K562 (cell line): ENCODE results near the gene TMEM234. TPM values are rescaled to one million over a fixed set of nuclear protein-coding genes. Genes with fewer than 3 reads are reported as not detected.

ENCODE experiments used
- NFRKB ChIP-seq: fragments of 450-650 bp; IDR thresholded peaks from 2 replicates; pipeline ENCODE4 v1.6.1; 2016; ENCODE audit warnings: low read depth
- NR2C2 ChIP-seq, 2 experiments: fragments of 200-800 bp in 1 of 2; sonication (Bioruptor generic) in 1 of 2; sonication (generic) in 1 of 2; formaldehyde crosslinking in 1 of 2; IDR thresholded peaks; 2 replicates each; pipeline versions ENCODE4 v1.6.1 to v1.8.0; 2016 to 2022; ENCODE audit warnings: mild to moderate bottlenecking in 1 of 2, missing compliant biosample characterization in 1 of 2, missing genetic modification characterization in 1 of 2, missing genetic modification reagents in 1 of 2
- SMAD4 ChIP-seq: fragments of 250-450 bp; sonication (Bioruptor Pico); conservative IDR thresholded peaks from 2 replicates; pipeline ENCODE4 v1.8.0; 2021; ENCODE audit warnings: inconsistent platforms, mild to moderate bottlenecking, moderate library complexity
- SMARCE1 ChIP-seq: fragments of 450-650 bp; IDR thresholded peaks from 2 replicates; pipeline ENCODE4 v1.7.1; 2016; ENCODE audit warnings: mild to moderate bottlenecking
- ZC3H4 ChIP-seq: sonication (generic); formaldehyde crosslinking; IDR thresholded peaks from 2 replicates; pipeline ENCODE4 v1.9.0; 2021; ENCODE audit warnings: missing genetic modification reagents, borderline replicate concordance
- ZNF175 ChIP-seq: fragments of 200-800 bp; sonication (Bioruptor generic); IDR thresholded peaks from 2 replicates; pipeline ENCODE4 v1.6.1; 2016; ENCODE audit warnings: low read depth, mild to moderate bottlenecking, missing genetic modification characterization, missing compliant biosample characterization
- ZNF263 ChIP-seq: sonication (generic); formaldehyde crosslinking; IDR thresholded peaks from 2 replicates; pipeline ENCODE4 v1.8.0; 2022; ENCODE audit warnings: mild to moderate bottlenecking, missing genetic modification reagents, borderline replicate concordance
- polyA plus RNA-seq, 8 experiments: library from polyadenylated mRNA; depleted of rRNA in 4 of 8; stranded (reverse) in 5 of 8; unstranded in 3 of 8; fragments of >200 nt; fragmentation: Nextera tagmentation in 2 of 8; fragmentation: Illumina TruSeq in 1 of 8; extraction: Ambion mirVana in 2 of 8; extraction: Trizol in 1 of 8; gene quantifications; 2 replicates each; pipeline versions ENCODE4 v1.2.1 to v1.2.3, GENCODE V29; 2011 to 2014; ENCODE audit warnings: inconsistent platforms in 1 of 8, missing spikeins in 1 of 8
- total RNA-seq, 7 experiments: library from RNA; depleted of rRNA in 6 of 7; stranded (reverse); fragments of >200 nt in 6 of 7; fragmentation: Illumina TruSeq in 2 of 7; extraction: Trizol in 2 of 7; gene quantifications; 2 replicates each; pipeline versions ENCODE4 v1.2.1 to v1.2.3, GENCODE V29; 2011 to 2021; ENCODE audit warnings: low replicate concordance in 1 of 7
- TF ChIP-seq, protein P1 (sequence below), 2 experiments: fragments of 450-650 bp; IDR thresholded peaks; 2 replicates each; pipeline ENCODE4 v1.6.1; 2016
- TF ChIP-seq, protein P2 (sequence below): sonication (generic); formaldehyde crosslinking; IDR thresholded peaks from 2 replicates; pipeline ENCODE4 v1.8.1; 2023; ENCODE audit warnings: mild to moderate bottlenecking, missing genetic modification reagents
- TF ChIP-seq, protein P3 (sequence below): fragments of 450-650 bp; IDR thresholded peaks from 2 replicates; pipeline ENCODE4 v1.6.1; 2016; ENCODE audit warnings: mild to moderate bottlenecking, moderate library complexity

Gene TMEM234
- total and polyA plus RNA-seq, 9 of the 15 experiments (the other 6 are each of a cell fraction or from before 2014, with no cell fraction given): 5.0 to 12.9 (median 7.6) TPM

DNA sequence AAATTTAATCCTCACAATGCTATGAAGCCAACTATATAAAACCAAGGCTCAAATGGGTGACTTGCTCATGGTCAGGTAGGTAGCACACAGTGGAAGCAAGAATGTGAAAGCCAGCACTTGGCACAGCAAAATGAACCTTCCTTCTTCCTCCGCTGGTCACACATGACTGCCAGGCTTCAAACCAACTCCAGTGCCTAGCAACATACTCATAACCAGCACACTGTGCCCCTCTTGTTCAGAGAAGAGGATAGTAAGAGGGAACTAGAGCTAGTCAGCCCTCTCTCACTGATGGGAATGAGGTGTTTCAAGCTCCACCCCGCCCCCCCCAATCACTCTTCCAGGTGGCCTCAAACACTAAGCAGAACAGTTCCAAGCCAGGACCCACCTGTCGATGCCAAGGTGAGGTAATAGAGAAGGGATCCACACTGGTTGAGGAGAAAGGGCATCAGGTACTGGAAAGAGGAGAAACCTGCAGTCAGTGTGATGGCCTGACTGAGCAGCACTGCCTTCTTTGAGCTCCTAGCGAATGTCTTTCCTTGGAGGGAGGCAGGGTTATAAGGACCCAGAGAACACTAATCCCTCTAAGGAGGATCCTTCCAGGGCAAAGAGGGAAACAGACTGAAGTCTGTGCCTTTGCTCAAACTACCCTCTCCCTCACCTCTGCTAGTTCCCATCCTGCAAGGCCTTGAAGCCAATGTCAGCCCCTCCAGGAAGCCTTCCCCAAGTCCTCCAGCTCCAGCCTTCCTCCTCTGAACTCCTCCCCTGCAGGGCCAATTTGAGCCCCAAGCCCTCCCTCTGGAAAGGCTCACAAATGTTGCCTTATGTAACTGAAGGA lies 1.2 kb downstream of the TMEM234 start (continued):
- TF ChIP-seq ZNF175 (CRISPR knock-in tag) (no peak), NR2C2 (CRISPR knock-in tag; IDR thresholded peaks at IDR 0.05) (0 out of 2 replicates have a peak, but pooled peaks have one; percentile 8), NR2C2 (tag; IDR thresholded peaks at IDR 0.05) (no peak), SMAD4 (CRISPR knock-in tag) (peak; percentile 50; the same call in 1 of the 2 replicates), ZC3H4 (CRISPR knock-in tag) (peak; percentile 69; the same call in 1 of the 2 replicates), ZNF263 (peak; percentile 91), SMARCE1 (no peak), NFRKB (0 out of 2 replicates have a peak, but pooled peaks have one; percentile 28)
- TF ChIP-seq, protein P1, sequence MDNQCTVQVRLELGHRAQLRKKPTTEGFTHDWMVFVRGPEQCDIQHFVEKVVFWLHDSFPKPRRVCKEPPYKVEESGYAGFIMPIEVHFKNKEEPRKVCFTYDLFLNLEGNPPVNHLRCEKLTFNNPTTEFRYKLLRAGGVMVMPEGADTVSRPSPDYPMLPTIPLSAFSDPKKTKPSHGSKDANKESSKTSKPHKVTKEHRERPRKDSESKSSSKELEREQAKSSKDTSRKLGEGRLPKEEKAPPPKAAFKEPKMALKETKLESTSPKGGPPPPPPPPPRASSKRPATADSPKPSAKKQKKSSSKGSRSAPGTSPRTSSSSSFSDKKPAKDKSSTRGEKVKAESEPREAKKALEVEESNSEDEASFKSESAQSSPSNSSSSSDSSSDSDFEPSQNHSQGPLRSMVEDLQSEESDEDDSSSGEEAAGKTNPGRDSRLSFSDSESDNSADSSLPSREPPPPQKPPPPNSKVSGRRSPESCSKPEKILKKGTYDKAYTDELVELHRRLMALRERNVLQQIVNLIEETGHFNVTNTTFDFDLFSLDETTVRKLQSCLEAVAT (IDR thresholded peaks at IDR 0.05): no peak
- TF ChIP-seq, protein P2, sequence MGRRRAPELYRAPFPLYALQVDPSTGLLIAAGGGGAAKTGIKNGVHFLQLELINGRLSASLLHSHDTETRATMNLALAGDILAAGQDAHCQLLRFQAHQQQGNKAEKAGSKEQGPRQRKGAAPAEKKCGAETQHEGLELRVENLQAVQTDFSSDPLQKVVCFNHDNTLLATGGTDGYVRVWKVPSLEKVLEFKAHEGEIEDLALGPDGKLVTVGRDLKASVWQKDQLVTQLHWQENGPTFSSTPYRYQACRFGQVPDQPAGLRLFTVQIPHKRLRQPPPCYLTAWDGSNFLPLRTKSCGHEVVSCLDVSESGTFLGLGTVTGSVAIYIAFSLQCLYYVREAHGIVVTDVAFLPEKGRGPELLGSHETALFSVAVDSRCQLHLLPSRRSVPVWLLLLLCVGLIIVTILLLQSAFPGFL (CRISPR knock-in tag): no peak
- TF ChIP-seq, protein P3, sequence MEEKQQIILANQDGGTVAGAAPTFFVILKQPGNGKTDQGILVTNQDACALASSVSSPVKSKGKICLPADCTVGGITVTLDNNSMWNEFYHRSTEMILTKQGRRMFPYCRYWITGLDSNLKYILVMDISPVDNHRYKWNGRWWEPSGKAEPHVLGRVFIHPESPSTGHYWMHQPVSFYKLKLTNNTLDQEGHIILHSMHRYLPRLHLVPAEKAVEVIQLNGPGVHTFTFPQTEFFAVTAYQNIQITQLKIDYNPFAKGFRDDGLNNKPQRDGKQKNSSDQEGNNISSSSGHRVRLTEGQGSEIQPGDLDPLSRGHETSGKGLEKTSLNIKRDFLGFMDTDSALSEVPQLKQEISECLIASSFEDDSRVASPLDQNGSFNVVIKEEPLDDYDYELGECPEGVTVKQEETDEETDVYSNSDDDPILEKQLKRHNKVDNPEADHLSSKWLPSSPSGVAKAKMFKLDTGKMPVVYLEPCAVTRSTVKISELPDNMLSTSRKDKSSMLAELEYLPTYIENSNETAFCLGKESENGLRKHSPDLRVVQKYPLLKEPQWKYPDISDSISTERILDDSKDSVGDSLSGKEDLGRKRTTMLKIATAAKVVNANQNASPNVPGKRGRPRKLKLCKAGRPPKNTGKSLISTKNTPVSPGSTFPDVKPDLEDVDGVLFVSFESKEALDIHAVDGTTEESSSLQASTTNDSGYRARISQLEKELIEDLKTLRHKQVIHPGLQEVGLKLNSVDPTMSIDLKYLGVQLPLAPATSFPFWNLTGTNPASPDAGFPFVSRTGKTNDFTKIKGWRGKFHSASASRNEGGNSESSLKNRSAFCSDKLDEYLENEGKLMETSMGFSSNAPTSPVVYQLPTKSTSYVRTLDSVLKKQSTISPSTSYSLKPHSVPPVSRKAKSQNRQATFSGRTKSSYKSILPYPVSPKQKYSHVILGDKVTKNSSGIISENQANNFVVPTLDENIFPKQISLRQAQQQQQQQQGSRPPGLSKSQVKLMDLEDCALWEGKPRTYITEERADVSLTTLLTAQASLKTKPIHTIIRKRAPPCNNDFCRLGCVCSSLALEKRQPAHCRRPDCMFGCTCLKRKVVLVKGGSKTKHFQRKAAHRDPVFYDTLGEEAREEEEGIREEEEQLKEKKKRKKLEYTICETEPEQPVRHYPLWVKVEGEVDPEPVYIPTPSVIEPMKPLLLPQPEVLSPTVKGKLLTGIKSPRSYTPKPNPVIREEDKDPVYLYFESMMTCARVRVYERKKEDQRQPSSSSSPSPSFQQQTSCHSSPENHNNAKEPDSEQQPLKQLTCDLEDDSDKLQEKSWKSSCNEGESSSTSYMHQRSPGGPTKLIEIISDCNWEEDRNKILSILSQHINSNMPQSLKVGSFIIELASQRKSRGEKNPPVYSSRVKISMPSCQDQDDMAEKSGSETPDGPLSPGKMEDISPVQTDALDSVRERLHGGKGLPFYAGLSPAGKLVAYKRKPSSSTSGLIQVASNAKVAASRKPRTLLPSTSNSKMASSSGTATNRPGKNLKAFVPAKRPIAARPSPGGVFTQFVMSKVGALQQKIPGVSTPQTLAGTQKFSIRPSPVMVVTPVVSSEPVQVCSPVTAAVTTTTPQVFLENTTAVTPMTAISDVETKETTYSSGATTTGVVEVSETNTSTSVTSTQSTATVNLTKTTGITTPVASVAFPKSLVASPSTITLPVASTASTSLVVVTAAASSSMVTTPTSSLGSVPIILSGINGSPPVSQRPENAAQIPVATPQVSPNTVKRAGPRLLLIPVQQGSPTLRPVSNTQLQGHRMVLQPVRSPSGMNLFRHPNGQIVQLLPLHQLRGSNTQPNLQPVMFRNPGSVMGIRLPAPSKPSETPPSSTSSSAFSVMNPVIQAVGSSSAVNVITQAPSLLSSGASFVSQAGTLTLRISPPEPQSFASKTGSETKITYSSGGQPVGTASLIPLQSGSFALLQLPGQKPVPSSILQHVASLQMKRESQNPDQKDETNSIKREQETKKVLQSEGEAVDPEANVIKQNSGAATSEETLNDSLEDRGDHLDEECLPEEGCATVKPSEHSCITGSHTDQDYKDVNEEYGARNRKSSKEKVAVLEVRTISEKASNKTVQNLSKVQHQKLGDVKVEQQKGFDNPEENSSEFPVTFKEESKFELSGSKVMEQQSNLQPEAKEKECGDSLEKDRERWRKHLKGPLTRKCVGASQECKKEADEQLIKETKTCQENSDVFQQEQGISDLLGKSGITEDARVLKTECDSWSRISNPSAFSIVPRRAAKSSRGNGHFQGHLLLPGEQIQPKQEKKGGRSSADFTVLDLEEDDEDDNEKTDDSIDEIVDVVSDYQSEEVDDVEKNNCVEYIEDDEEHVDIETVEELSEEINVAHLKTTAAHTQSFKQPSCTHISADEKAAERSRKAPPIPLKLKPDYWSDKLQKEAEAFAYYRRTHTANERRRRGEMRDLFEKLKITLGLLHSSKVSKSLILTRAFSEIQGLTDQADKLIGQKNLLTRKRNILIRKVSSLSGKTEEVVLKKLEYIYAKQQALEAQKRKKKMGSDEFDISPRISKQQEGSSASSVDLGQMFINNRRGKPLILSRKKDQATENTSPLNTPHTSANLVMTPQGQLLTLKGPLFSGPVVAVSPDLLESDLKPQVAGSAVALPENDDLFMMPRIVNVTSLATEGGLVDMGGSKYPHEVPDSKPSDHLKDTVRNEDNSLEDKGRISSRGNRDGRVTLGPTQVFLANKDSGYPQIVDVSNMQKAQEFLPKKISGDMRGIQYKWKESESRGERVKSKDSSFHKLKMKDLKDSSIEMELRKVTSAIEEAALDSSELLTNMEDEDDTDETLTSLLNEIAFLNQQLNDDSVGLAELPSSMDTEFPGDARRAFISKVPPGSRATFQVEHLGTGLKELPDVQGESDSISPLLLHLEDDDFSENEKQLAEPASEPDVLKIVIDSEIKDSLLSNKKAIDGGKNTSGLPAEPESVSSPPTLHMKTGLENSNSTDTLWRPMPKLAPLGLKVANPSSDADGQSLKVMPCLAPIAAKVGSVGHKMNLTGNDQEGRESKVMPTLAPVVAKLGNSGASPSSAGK: no peak
